HS-27A (cell line): ENCODE results near the gene GPR146.

Experiments used
- DNase-seq: peaks from one replicate; pipeline ENCODE4 v3.0.0-alpha.2; 2012; ENCODE audit warnings: low read depth, missing footprints

Gene GPR146

GRCh38 chr7:1092806-1093501 lies 48.6 kb downstream of the GPR146 start:
- DNase-seq, result no peak

- no peak for DNase-seq
Measured at GRCh38 chr7:1093502-1093843, 49.1 kb downstream of the GPR146 start.

- no peak for DNase-seq
Measured at GRCh38 chr7:1093916-1094508, 49.7 kb downstream of the GPR146 start.

GRCh38 chr7:1094870-1095269 lies 50.5 kb downstream of the GPR146 start:
- no peak for DNase-seq

- DNase-seq, result no peak
Measured at GRCh38 chr7:1095621-1096155, 51.3 kb downstream of the GPR146 start.

GRCh38 chr7:1096156-1097119 lies 52.1 kb downstream of the GPR146 start:
- DNase-seq, result no peak

- DNase-seq, result no peak
Measured at GRCh38 chr7:1097120-1097504, 52.8 kb downstream of the GPR146 start.

GRCh38 chr7:1098243-1099153 lies 54.2 kb downstream of the GPR146 start:
- DNase-seq, result no peak

GRCh38 chr7:1099154-1099542 lies 54.8 kb downstream of the GPR146 start:
- DNase-seq, result no peak

- DNase-seq, result no peak
Measured at GRCh38 chr7:1099637-1100036, 55.3 kb downstream of the GPR146 start.

GRCh38 chr7:1100386-1100785 lies 56.0 kb downstream of the GPR146 start:
- DNase-seq, result no peak

- DNase-seq, result no peak
Measured at GRCh38 chr7:1100834-1101562, 56.7 kb downstream of the GPR146 start.

GRCh38 chr7:1101563-1102431 lies 57.5 kb downstream of the GPR146 start:
- DNase-seq, result no peak

GRCh38 chr7:1103009-1103788 lies 58.9 kb downstream of the GPR146 start:
- no peak for DNase-seq

- no peak for DNase-seq
Measured at GRCh38 chr7:1103789-1104515, 59.6 kb downstream of the GPR146 start.

- no peak for DNase-seq
Measured at GRCh38 chr7:1104516-1105179, 60.3 kb downstream of the GPR146 start.

- no peak for DNase-seq
Measured at GRCh38 chr7:1105189-1105588, 60.8 kb downstream of the GPR146 start.
